Ectodermal cell (in vitro differentiated cells): ENCODE data around the gene PPAN.

Experiments
- H3K27ac ChIP-seq: 2 replicates; pipeline ENCODE4 v1.7.0; 2013; ENCODE audit warnings: mild to moderate bottlenecking, low read depth, low read length; ENCODE audit not compliant: insufficient read depth, poor library complexity, severe bottlenecking
- H3K27me3 ChIP-seq: 2 replicates; pipeline ENCODE4 v1.7.0; 2013; ENCODE audit warnings: mild to moderate bottlenecking, low read length; ENCODE audit not compliant: insufficient read depth, control insufficient read depth, poor library complexity, severe bottlenecking
- H3K36me3 ChIP-seq: one replicate; pipeline ENCODE4 v1.7.0; 2013; ENCODE audit warnings: low read length; ENCODE audit not compliant: control insufficient read depth, insufficient read depth
- H3K4me1 ChIP-seq: one replicate; pipeline ENCODE4 v1.7.0; 2013; ENCODE audit warnings: low read length; ENCODE audit not compliant: control insufficient read depth, insufficient read depth
- H3K4me3 ChIP-seq: 2 replicates; pipeline ENCODE4 v1.7.0; 2013; ENCODE audit warnings: low read depth, low read length, control low read depth; ENCODE audit not compliant: insufficient read depth
- H3K9me3 ChIP-seq: 2 replicates; pipeline ENCODE4 v1.7.0; 2013; ENCODE audit warnings: mild to moderate bottlenecking, low read length, moderate library complexity; ENCODE audit not compliant: control insufficient read depth
- WGBS, 2 experiments: methylation state at CpG; one replicate each; pipeline ENCODE4 v1.1.7; 2013; ENCODE audit warnings: missing lambda C conversion rate in 2 of 2; 5-methylcytosine and 5-hydroxymethylcytosine counted together

PPAN gene

DNA sequence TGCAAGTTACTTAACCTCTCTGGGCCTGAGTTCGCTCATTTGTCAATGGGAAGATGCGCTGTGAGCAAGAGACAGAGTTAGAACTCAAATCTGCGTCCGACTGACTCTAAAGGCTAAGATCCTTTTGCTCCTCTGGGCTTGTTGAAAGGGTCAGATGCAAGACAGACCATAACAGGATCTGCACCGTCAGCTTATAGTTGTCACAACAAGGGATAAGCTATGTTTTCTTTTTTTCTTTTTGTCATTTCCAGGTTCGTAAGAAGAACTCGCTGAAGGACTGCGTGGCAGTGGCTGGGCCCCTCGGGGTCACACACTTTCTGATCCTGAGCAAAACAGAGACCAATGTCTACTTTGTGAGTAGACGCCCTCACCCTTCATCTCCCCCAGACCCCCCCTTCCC, 1.1 kb downstream of the PPAN start:
- H3K4me1 ChIP-seq = peaks cover 5% of the 10 kb centered on the region
- 91 to 92% methylated on average over 10 of the region's 10 CpGs for WGBS, 2 experiments
- H3K36me3 ChIP-seq = peaks cover 29% of the 10 kb centered on the region
- peak overlapping the region; percentile 73 for H3K4me3 ChIP-seq
- H3K27me3 ChIP-seq = no peaks in the 10 kb centered on the region
- H3K9me3 ChIP-seq = no peaks in the 10 kb centered on the region
- no peak overlapping the region for H3K27ac ChIP-seq

GRCh38 chr19:10107817-10108367, 1.7 kb downstream of the PPAN start:
- no peaks in the 10 kb centered on the region for H3K27me3 ChIP-seq
- no peak overlapping the region for H3K4me3 ChIP-seq
- WGBS, 2 experiments = 95 to 96% methylated on average over 14 of the region's 14 CpGs
- peaks cover 29% of the 10 kb centered on the region for H3K36me3 ChIP-seq
- peaks cover 5% of the 10 kb centered on the region for H3K4me1 ChIP-seq
- H3K27ac ChIP-seq = no peak overlapping the region
- H3K9me3 ChIP-seq = no peaks in the 10 kb centered on the region

- H3K4me3 ChIP-seq = no peak overlapping the region
- 97 to 98% methylated on average over 14 of the region's 14 CpGs for WGBS, 2 experiments
- no peak overlapping the region for H3K27ac ChIP-seq
- no peaks in the 10 kb centered on the region for H3K27me3 ChIP-seq
- H3K36me3 ChIP-seq = peaks cover 29% of the 10 kb centered on the region
- peaks cover 5% of the 10 kb centered on the region for H3K4me1 ChIP-seq
- H3K9me3 ChIP-seq = no peaks in the 10 kb centered on the region
These were observed 3.4 kb downstream of the PPAN start for GRCh38 chr19:10109528-10109927.

GRCh38 chr19:10110076-10110971, 4.2 kb downstream of the PPAN start:
- Histone ChIP-seq H3K27me3 (no peaks in the 10 kb centered on the region), H3K4me1 (peaks cover 5% of the 10 kb centered on the region), H3K27ac (no peak overlapping the region), H3K36me3 (peaks cover 29% of the 10 kb centered on the region), H3K9me3 (no peaks in the 10 kb centered on the region), H3K4me3 (no peak overlapping the region)
- 96 to 97% methylated on average over 44 of the region's 44 CpGs for WGBS, 2 experiments

GRCh38 chr19:10110972-10111317, 4.8 kb downstream of the PPAN start:
- WGBS, 2 experiments = 95 to 96% methylated on average over 19 of the region's 19 CpGs
- Histone ChIP-seq H3K36me3 (peaks cover 32% of the 10 kb centered on the region), H3K4me1 (peaks cover 5% of the 10 kb centered on the region), H3K9me3 (no peaks in the 10 kb centered on the region), H3K4me3 (no peak overlapping the region), H3K27ac (no peak overlapping the region), H3K27me3 (no peaks in the 10 kb centered on the region)

DNA sequence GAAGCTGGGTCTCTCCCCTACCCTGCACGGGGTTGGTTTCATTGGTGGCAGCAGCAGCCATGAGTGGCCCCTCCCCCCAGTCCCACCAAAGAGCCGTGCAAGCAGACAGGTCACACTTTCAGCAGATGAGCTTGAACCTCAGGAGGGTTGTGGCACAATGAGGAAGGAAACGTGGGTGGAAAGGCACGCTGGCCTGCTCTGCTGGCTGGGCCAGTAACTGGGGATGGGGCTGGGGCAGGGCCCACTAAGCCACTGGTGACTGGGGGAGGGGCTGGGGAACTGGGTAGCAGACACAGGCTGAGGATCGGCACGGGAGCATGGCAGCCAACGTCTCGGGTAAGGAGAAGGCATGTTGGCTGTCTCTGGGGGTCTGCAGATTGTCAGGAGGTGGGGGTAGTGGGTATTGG, 5.2 kb downstream of the PPAN start, which contains the start of gene P2RY11:
P2RY11 (plus strand) TSS at position 289 of the 407 bp plus-strand sequence; CDS start at position 318, 29 bp downstream.
- H3K9me3 ChIP-seq = no peaks in the 10 kb centered on the region
- 93 to 95% methylated on average over 8 of the region's 8 CpGs for WGBS, 2 experiments
- H3K36me3 ChIP-seq = peaks cover 35% of the 10 kb centered on the region
- no peak within 1 kb of the TSS for H3K4me3 ChIP-seq
- peaks cover 5% of the 10 kb centered on the region for H3K4me1 ChIP-seq
- no peaks in the 10 kb centered on the region for H3K27me3 ChIP-seq
- H3K27ac ChIP-seq = no peak within 1 kb of the TSS

DNA sequence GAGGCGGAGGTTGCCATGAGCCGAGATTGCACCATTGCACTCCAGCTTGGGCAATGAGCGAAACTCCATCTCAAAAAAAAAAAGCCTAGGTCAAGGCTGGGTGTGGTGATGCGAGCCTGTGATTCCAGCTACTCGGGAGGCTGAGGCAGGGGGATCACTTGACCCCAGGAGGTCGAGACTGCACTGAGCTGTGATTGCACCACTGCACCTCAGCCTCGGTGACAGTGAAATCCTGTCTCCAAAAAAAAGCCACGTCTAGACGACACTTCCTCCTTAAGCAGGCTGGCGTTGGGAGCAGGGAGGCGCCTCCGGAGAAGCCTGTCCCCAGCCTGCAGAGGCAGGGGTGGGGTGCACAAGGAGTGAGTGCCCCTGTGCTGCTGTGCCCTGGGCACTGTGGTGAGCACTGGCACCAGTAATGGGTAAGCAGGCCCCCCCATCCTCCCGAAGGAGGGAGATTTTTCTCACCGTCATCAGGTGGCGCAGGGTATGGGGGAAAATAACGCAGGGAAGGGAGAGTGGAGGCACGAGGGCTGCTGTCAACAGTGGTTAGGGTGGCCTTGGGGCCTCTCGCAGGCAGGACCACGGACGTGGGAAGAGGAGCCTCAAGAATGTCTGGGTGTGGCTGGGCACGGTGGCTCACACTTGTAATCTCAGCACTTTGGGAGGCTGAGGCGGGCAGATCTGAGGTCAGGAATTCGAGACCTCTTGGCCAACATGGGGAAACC, 6.0 kb downstream of the PPAN start:
- Histone ChIP-seq H3K36me3 (peaks cover 40% of the 10 kb centered on the region), H3K9me3 (no peaks in the 10 kb centered on the region), H3K27me3 (no peaks in the 10 kb centered on the region), H3K4me3 (no peak overlapping the region), H3K27ac (no peak overlapping the region), H3K4me1 (peaks cover 1% of the 10 kb centered on the region)
- 90% methylated on average over 23 of the region's 23 CpGs for WGBS, 2 experiments

GRCh38 chr19:10112895-10113591, 6.9 kb downstream of the PPAN start:
- Histone ChIP-seq H3K4me1 (no peaks in the 10 kb centered on the region), H3K27ac (no peak overlapping the region), H3K4me3 (no peak overlapping the region), H3K36me3 (peaks cover 37% of the 10 kb centered on the region), H3K27me3 (no peaks in the 10 kb centered on the region), H3K9me3 (no peaks in the 10 kb centered on the region)
- 47 to 49% methylated on average over 25 of the region's 25 CpGs for WGBS, 2 experiments

- Histone ChIP-seq H3K36me3 (peaks cover 32% of the 10 kb centered on the region), H3K27ac (no peak overlapping the region), H3K4me1 (peaks cover 3% of the 10 kb centered on the region), H3K4me3 (no peak overlapping the region), H3K9me3 (no peaks in the 10 kb centered on the region), H3K27me3 (no peaks in the 10 kb centered on the region)
- 89 to 91% methylated on average over 19 of the region's 19 CpGs for WGBS, 2 experiments
These were observed 7.4 kb downstream of the PPAN start for GRCh38 chr19:10113592-10113963.
